ENCODE results near the gene PUM1.
A peak's percentile ranks its signal among the peaks of the same experiment; 100 is the strongest.

The PUM1 gene

DNA sequence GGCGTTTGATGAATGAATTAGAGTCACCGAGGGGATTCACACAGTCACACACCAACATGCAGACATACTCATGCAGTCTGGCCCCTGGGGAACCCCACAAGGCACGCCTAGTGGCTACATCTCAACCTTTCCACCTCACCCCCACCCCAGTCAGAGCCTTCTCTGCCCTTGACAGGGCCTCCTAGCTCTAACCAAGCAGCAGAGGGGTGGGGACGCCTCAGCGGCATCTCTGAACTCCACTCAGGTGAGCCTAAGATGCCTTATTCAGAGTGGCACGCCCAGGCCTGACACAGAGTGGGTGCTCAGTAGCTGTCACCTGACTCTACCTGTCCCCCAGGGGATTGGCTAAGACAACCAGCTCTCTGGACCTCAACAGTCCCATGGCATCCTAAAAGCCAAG is 153.3 kb downstream of the PUM1 start:
- TF ChIP-seq, protein P1, sequence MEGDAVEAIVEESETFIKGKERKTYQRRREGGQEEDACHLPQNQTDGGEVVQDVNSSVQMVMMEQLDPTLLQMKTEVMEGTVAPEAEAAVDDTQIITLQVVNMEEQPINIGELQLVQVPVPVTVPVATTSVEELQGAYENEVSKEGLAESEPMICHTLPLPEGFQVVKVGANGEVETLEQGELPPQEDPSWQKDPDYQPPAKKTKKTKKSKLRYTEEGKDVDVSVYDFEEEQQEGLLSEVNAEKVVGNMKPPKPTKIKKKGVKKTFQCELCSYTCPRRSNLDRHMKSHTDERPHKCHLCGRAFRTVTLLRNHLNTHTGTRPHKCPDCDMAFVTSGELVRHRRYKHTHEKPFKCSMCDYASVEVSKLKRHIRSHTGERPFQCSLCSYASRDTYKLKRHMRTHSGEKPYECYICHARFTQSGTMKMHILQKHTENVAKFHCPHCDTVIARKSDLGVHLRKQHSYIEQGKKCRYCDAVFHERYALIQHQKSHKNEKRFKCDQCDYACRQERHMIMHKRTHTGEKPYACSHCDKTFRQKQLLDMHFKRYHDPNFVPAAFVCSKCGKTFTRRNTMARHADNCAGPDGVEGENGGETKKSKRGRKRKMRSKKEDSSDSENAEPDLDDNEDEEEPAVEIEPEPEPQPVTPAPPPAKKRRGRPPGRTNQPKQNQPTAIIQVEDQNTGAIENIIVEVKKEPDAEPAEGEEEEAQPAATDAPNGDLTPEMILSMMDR (IDR thresholded peaks at IDR 0.05; ENCODE audit: low read length, missing control alignments), result no peak
- no peak overlapping the region for H3K4me3 ChIP-seq (replicated peaks; ENCODE audit: low read depth, low read length)
- DNase-seq (ENCODE audit: low read depth), result no peak

DNA sequence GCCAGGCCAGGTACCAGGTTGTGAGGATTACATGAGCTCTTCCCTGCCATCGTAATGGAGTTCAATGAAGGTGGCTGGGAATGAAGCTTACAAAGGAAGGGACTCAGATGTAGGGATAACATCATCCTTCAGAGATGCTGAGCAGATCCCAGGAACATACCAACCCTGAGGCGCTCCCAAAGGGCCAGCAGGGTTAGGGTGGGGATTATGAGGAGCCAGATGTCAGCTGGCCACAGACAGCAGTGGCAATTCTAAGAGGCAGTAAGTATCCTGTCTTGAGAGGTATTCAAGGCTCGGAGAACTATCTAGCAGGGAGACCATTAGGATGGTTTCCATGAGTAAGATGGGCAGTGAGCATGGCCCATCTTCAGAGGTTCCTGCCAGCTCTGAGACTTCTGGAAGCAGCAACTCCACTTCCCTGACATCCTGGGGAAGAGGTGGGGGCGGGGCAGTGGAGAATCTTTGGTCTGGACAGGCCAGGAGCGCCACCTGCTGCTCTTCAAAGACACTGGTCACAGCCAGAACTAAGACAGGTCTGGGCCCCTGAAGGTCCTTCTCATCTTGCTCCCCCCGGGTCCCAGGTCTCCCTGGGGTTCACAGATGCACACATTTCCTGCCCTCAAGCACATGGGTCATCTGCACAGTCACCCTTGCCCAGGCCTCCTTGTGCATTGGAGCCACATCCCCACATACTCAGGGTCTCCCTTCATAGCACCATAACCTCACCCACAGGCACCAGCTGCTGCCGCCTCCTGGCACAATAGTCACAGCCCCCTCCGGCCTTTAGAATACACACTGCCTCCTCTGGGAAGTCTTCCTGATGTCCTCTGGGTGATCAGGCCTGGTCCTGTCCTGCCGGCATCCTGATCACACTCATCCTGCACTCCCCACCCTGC is 154.2 kb downstream of the PUM1 start:
- TF ChIP-seq, protein P1 (IDR thresholded peaks at IDR 0.05; ENCODE audit: low read length, missing control alignments), result peak; percentile 85
- DNase-seq (ENCODE audit: low read depth), result peak; percentile 87
- no peak overlapping the region for H3K4me3 ChIP-seq (replicated peaks; ENCODE audit: low read depth, low read length)

- DNase-seq (ENCODE audit: low read depth), result no peak
- H3K4me3 ChIP-seq (replicated peaks; ENCODE audit: low read depth, low read length), result peak overlapping the region; percentile 49
- TF ChIP-seq, protein P1 (IDR thresholded peaks at IDR 0.05; ENCODE audit: low read length, missing control alignments), result no peak
Measured at GRCh38 chr1:30909365-30910068, 156.0 kb downstream of the PUM1 start.

DNA sequence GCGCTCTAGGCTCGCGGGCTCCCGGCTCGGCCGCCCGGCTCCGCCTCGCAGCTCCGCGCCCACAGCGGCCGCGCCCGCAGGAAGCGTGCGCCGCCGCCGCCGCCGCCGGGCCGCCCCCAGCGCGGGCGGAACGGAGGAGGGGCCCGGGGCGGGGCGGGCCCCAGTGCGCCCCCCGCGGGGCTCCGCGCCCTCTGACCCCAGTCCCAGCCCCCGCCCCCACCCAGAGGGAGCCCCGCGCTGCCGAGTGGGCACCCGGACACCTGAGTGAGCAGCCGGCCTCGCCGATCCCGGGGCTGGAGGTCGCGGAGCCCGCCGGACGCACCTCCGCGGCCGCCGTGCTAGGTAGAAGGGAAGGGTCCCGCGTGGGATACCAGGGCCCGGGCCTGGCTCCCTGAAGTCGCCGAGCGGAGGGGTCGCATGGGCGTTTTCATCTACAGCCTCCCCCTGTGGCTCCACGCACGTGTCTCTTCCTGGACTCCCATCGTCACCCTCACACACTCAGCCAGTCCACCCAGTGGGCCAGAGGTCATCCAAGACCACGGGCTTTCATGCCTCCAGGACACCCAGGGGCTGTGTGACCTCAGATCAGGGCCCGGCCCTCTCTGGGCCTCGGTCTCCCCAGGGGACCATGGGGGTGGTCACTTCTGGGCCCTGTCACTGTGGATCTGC is 156.7 kb downstream of the PUM1 start, which contains the start of gene SDC3:
TSS of gene SDC3 (minus strand) at position 63 of the 669 bp plus-strand sequence. CDS start 172 bp downstream, outside the sequence.
- peak; percentile 42 for DNase-seq (ENCODE audit: low read depth)

GRCh38 chr1:30908316-30908695 is 157.2 kb downstream of the PUM1 start:
- peak overlapping the region; percentile 74 for H3K4me3 ChIP-seq (replicated peaks; ENCODE audit: low read depth, low read length)
- no peak for DNase-seq (ENCODE audit: low read depth)

More for the DNA sequence above, 156.7 kb downstream of the PUM1 start, which contains the start of gene SDC3:
- TF ChIP-seq, protein P1 (IDR thresholded peaks at IDR 0.05; ENCODE audit: low read length, missing control alignments), result no peak
- H3K4me3 ChIP-seq (replicated peaks; ENCODE audit: low read depth, low read length), result peak within 1 kb of the TSS; percentile 74

More at GRCh38 chr1:30908316-30908695, 157.2 kb downstream of the PUM1 start:
- TF ChIP-seq, protein P1 (IDR thresholded peaks at IDR 0.05; ENCODE audit: low read length, missing control alignments), result no peak

Data from fibroblast of pulmonary artery (primary cell).